NCI-H748 treated with DMSO at 0.1 percent for 48 hours (cell line): ENCODE data around the gene THRB.

Experiments
- DNase-seq: peaks from one replicate; lab custom pipeline; 2025; lab: John Stamatoyannopoulos, UW

The THRB gene

DNA sequence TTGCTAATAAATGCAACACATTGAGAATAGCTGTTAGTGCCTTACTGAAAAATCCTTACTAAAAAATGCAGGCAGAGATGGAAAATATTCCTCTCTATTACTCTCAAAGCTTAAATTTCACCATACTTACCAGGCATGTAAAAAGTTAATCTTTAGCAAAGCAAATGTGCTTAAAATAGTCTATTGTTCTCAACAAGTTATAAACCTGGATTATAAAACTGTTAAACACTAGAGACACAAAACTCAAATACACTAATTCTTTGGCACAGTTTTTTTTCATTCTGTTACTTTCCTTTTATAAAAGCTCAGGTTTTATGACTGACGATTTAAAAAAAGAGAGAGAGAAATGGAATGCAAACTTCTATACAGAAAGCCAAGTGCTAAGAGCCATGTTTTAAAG is 119.8 kb downstream of the THRB start:
- no peak for DNase-seq

DNA sequence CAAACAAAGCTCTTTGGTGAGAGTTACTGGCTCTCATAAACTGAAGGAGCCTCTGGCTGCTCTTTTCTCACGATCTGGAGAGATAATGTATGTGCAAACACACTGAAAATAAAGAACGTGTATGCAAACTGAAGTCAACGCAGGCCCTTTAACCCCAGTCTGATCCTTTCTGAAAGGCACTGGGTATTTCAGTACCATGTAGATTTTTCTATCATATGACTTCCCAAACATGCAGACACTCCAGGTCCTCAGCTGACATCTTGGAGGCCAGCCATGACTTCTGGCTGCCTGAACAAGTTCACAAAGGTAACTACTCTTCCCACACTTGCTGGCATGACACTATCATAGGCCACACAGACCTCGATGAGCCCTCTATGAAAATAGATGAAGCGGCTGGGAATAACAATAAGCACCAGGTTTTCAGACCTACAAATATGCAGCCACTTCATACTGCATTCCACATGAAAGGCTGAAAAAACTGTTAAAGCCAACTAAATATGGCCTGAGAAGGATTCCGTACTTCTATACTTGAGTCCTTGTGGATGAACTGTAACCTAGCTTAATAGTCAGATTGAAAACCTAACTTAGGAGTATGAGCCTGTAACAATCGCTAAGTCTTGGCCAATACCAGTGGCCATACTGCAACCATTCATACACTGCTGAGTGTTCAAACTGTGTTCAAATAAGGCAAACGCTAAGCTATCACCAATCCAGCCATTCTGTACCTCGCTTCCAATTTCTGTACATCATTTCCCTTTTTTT is 121.3 kb downstream of the THRB start:
- DNase-seq: no peak

DNA sequence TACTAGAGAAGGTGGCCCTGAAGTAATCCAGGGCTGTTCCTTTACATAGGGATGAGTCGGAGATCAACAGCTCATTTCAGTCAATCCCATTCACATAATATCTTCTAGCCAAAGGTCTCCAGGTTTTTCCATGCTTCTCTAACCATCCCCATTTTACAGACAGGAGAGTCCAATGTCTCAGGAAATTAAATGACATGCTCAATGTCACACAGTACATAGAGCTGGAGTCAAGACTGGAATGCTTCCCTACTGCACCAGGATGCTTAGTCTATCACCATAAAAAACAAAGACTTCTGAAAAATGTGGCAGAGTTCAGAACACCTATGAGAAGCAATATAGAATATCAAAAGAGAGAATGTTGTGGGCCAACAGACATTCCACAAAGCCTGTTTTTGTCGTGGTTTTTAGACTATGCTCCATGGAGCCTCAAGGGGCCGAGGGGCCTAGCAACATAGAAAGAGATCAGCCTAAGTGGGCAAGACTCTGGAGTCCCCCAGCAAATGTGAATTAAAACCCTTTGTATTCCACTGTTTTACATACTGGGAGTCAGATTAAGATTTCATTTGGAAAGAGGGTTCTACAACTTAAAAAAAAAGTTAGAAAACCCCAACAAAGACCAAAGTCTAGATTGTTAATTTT is 122.0 kb downstream of the THRB start:
- DNase-seq: no peak

DNA sequence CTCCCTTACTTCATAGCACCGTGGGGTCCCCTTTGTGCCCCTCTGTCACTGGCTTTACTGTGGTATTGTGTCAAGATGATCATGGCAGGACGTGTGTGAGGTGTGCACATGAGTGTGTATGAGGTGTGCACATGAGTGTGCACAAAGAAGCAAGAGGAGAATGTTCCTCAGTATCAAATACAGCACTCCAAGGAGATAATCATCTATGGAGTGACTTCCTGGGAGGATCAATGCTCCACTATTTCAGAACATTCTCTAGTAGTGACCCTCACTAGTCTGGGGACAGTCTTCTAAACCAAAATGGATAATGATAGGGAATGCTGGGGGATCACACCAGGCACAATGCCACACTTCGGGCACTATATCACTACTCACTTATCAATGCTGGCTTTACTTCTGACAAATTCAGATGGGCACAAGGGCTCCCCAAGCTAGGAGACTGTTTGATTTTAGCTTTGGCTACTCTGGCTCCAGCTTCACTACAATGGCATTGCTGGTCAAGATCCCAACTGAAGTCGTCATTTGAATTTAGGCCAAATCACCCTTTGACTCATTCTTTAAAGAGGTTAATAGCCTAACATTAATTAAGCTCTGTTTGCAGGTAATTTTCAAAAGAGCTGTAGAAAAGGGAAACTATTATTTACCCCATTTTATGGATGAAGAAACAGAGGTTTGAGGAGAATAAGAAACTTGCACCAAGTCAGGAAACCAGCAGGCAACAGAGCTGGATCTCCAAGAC is 124.1 kb downstream of the THRB start:
- DNase-seq: no peak

DNA sequence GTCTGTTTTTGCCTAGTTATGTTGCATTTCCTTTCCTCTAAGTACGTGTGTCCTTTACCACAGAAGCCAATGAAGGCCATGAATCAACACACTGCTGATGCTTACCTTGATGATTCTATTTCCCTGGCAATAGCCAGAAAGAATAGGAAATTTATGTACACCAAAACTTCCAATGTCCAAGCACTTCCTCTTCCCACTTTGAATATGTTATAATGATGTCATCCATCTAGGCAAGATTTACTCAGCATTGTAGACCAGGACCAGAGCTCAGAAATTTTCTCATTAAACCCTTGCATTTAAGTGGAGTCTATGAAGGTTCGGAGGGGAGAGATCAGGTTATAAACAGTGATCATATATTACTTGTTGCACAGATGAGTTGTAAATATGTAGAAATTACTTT is 126.0 kb downstream of the THRB start:
- DNase-seq: no peak

DNA sequence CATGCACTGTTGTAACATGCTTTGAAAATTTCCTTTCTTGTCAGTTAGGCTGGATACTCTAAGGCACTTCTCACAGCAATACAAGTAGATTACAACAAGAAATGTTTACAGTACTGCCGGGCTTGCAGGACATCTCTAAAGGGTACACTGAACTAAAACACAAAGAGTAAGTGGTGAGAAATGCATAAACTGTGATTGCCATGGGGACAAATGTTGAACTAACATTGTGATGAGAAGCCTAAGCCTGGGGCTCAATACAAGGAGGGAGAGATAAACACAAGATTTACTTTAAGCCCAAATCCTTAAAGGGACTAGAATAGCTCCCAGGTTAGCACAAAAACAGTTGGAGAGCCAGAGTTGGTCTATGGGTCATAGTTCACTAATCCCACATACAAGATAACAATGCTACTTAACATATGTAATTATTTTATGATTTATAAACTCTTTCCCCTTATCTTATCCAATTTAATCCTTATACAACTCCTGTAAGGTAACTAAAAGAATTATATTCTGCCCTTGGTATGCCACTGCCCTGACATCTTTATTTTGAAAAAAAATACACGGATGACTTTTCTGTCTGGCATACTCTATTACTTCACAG is 126.9 kb downstream of the THRB start:
- DNase-seq: no peak

DNA sequence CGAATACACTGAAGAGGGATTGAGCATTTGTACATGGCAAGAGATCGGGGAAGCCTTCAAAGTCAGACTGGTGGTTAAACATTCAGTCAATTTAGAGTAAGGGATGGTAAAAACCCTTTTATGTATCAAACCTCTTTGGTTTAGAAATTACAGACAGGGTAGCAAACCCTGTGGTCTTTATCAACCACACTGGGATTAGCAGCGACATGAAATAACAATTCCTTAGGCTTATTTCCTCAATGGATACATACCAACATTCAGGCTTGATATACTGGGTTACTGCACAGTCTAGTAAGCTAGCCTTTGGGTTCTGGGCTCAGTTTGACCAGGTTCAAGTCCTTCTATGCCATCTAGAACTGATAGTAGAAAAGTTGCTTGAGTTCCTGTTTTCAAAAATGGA is 127.4 kb downstream of the THRB start:
- DNase-seq: no peak

DNA sequence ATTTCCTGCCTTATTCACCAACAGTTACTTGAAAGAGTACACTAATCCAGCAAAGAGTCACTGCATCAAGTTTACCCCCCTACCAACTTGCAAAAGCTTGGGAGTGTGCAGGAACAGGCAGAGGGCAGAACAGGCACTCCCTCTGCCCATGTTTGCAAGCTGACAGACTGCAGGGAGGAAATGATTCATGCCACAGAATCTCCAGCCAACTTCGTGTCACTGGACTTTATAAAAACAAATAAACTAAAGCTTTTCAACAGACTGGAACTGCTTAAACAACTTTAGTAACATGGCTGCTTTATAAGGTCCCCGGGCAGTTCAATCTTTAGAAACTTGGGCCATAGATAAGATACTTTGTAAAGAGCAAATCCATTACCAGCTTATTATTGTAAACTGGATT is 129.5 kb downstream of the THRB start:
- no peak for DNase-seq

DNA sequence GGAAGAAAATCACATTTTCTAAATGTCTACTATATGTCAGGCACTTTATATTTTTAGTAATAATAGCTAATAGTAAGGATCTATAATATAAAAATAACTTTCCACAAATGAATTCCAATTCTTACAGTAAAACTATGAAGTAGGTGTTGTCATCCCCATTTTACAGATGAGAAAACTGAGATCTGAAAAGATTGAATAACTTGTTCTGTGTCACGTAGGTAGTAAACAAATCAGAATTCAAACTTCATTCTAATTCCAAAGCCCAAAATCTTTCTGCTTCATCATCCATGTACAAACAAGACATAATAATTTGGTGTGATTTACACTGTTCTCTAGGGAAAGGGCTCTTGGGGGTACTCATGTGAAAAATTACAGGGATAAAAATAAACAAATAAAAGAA is 130.3 kb downstream of the THRB start:
- DNase-seq: no peak

DNA sequence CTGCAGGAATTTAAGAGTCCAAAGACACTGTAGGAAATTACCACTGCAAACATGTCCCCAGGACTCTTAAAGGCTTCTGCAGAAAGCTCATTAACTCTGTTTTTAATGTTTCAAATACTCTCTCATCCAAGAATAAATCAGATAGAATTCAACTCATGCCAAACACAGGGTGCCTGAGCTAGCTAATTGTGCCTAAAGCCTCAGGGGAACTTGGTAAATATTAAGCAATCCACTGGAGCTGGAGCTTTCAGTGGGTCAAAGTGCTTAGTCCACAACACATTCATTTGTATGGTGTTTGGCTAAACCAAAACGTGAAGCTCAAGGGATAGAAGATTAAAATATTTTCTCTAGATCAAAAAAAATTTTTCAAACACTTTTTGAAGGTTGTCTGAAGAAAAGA is 131.4 kb downstream of the THRB start:
- no peak for DNase-seq

DNA sequence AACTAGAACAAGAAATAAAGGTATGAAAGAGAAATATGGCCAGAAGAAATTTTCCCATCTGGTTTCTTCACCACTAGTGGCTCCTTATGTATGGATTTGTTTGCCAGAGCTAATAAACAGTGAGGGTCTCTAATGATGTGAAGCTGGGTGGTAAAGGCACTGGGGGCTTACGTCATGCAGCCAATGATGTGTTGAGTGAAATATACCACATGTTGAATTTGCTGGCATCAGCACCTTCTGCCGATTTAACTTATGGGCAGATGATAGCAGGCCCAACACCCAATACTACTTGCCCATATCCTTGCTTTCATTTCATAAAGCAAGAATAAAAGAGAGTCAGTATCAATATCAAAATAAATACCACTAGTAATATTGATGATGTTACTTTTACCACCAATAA is 133.0 kb downstream of the THRB start:
- no peak for DNase-seq

DNA sequence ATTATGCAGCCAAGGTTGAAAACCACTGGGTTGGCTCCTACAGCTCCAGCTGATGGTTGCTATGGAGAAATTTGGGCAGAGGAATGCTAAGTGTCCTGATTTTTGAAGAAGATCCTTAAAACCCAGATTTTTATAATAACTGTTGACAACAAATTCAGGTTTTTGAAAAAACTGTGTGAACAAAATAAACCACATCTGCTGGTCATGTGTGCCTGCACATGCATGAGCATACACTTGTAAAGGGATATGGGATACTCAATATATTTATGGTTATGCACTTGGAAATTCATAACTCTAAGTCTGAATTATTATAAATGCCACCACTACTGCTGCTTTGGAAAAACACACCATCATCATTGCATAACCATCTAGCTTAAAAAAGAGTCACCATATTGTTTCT is 133.7 kb downstream of the THRB start:
- DNase-seq: no peak

DNA sequence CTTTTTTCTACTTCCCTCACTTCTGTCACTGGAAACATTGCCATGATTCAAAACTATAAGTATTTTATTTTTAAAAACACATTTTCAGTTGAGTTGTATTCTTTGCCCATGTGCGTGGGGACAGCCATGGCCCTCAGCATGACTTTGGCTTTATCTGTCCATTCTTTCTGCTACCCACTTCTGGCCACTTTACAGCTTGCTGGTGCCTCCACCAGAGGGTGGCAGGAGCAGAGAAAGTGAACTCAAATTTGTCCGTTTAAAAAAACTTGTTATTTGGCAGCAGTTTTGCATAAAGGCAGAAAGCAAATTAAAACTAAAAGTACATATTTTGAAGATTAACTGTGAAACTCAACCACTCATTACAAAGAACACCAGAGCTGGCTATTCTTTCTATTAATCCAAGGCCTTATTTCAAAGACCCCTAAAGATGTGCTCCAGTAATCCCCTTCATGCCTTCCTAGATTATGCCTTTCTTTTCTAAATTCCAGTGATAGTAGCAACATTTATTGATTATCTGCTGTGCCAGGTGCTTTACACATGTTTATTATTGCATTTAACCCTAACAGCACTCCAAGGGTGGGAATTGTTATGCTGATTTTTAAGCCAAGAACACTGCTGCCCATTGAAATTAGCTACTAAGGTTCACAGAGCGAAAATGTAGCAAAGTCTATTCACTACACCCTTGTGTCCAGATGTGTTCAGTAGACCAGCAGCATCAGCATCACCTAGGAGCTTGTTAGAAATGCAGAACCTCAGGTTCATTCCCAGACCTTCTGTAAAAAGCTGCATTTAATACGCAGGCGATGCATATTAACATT is 134.8 kb downstream of the THRB start:
- no peak for DNase-seq

DNA sequence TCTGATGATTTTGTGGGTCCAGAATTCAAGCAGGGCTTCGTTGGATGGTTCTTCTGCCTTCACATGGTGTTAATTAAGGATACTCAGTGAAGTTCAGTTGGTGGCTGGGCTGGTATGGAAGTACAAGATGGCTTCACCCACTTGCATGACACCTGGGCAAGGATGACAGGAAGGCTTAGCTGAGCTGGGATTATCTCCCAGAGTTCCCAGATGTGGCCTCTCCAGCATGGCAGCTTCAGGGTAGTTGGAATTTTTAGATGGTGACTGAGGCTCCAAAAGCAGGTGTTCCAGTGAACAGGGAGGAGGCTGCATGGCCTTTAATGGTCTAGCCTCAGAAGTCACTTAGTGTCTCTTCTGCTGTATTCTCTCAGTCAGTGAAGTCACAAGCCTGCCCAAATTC is 135.5 kb downstream of the THRB start:
- DNase-seq: no peak

DNA sequence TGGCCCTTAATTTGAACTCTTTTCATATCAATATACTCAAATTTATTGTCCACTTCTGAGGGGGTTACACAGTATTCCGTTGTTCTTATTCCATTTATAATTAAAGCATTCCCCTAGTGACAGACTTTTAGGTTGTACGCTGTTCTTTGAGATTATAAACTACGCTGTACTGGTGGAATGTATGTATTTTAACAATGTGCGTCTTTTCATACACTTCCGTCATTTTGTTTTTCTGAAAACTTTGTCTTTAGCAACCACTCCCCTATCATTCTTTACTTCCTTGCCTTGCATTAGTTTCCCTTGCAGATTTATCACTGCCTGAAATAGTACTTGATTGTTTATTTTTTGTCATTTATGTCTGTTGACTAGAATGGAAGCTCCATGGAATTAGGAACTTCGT is 137.0 kb downstream of the THRB start:
- DNase-seq: no peak

DNA sequence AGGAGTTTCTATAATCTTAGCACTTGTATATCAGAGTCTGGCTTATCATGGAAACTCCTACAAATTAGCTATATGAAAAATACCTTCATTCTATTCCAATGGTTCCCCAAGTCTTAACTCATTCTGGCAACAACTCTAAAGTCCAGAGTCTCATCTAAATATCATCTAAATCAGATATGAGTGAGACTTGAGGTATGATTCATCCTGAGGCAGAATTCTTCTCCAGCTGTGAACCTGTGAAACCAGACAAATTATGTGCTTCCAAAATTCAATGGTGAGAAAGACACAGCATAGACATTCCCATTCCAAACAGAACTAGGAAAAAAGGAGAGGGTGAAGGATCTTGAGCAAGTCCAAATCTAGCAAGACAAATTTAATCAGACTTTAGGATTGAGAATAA is 138.8 kb downstream of the THRB start:
- no peak for DNase-seq

DNA sequence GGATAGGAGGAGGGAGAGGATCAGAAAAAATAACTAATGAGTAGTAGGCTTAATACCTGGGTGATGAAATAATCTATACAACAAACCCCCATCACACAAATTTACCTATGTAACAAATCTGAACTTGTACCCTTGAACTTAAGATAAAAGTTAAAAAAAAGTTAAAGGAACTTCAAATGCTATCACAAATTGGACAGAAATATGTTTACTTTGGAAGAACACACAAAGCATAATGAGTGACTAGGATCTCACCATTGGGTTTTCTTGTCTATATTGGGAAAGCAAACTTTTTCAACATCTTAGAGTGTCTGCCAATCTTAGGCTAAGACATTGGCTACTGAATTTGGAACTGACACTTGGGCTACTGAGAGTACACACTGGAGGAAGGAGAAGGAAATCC is 140.4 kb downstream of the THRB start:
- DNase-seq: no peak

DNA sequence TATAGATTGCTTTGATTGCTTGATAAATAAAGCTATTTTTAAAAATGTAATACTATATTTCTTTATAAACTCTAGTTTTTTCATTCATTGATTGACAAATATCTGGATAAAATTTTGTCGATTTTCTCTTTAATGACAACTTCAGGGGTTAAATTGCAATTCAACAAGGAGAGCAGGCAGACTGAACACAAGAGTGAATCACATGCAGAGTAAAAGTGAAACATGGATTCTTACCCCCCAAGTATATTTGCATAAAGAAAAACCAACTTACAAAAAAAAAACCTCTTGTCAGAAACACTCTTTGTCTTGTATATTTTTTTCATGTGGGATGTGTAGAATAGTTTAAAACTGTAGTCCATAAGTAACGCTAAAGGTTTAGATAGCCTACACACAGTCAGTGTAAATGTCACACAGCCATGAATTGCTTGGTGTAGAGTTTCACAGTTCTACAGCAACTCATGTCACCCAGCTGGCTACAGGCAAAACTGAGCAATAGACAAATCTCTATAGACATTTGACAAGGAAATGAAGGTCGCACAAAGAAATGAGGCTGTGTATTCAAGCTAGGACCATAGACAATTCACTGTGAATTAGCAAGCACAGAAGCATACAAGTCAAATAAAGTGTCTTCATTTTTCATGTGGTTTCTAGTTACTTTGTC is 141.6 kb downstream of the THRB start:
- no peak for DNase-seq

DNA sequence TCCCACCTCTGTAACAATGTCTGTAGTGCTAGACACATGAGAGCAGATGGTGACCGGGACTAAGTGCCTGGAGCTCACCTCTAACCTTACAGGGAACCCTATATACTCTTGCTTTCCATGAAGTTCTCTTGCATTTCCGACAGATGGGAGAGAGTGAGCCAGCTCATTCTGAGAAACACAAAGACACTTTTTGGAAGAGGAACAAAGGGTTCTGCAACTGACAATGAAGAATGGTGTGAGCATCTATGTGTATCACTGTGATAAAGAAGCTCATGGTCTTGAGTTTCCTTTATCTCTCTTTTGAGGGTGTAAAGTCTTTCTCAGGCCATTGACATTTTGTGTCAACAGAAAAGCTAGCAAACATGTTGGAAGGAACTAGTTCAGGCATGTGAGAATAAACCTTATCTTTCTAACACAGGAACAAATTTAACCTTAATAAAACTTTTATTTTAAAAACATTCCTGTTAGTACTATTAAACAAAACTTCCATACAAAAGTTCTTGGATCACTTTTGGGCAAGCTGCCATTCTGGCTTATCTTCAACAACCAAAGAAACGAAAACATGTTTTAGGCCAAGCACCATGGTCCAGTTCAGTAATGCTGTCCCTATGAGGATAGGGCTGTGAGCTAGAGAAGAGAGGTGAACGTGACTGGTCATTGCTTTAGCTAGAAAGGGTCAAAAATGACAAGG is 142.7 kb downstream of the THRB start:
- no peak for DNase-seq

DNA sequence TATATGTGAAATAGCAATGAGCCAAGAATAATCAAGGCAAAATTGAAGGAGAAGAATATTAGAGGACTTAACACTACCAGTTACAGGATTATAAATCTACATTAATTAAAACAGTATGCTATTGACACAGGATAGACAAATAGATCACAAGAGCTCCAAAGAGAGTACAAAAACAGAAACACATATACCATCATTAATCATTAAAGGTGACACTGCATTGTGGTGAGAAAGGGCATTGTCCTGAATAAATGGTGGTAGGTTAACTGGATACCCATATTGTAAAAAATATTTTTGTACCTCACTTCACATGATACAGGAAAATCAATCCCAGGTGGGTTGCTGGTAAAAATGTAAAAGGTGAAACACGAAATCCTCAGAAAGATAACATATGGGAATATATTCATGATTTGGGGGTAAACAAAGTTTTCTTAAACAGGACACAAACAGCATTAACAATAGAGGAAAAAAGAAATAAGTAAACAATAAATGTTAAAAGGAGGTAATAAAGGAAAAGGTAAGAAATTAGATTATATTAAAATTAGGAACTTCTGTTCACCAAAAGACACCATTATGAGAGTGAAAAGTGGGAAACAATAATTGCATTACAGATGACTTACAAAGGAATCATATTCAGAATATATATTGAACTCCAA is 145.2 kb downstream of the THRB start:
- no peak for DNase-seq
